GM12878 (cell line): ENCODE results near the gene ARL4C.

Experiments
- HCFC1 ChIP-seq: fragments of 150-350 bp; IDR thresholded peaks from 2 replicates; pipeline ENCODE4 v1.6.1; 2014; ENCODE audit warnings: low read length
- HDAC2 ChIP-seq: fragments of 200-600 bp; sonication (generic); IDR thresholded peaks from 2 replicates; pipeline ENCODE4 v1.6.1; 2017
- POLR2A ChIP-seq: IDR thresholded peaks from 2 replicates; pipeline ENCODE4 v1.6.1; 2011; ENCODE audit warnings: low read depth, mild to moderate bottlenecking, low read length
- TF ChIP-seq, protein P1 (sequence below), 3 experiments: IDR thresholded peaks in 2 of 3; conservative IDR thresholded peaks in 1 of 3; 2 replicates each; pipeline ENCODE4 v1.5.1; 2011; ENCODE audit warnings: low read depth in 3 of 3, low read length in 3 of 3, mild to moderate bottlenecking in 3 of 3, control low read depth in 2 of 3, moderate library complexity in 2 of 3, inconsistent platforms in 1 of 3, mixed read lengths in 1 of 3; ENCODE audit not compliant: control insufficient read depth in 2 of 3, insufficient read depth in 1 of 3; ENCODE audit errors: extremely low read depth in 1 of 3
- TF ChIP-seq, protein P2 (sequence below): IDR thresholded peaks from 2 replicates; pipeline ENCODE4 v1.6.1; 2012; ENCODE audit warnings: low read length, inconsistent platforms

- TF ChIP-seq HDAC2 (no peak), POLR2A (no peak), HCFC1 (no peak)
- TF ChIP-seq, protein P1, sequence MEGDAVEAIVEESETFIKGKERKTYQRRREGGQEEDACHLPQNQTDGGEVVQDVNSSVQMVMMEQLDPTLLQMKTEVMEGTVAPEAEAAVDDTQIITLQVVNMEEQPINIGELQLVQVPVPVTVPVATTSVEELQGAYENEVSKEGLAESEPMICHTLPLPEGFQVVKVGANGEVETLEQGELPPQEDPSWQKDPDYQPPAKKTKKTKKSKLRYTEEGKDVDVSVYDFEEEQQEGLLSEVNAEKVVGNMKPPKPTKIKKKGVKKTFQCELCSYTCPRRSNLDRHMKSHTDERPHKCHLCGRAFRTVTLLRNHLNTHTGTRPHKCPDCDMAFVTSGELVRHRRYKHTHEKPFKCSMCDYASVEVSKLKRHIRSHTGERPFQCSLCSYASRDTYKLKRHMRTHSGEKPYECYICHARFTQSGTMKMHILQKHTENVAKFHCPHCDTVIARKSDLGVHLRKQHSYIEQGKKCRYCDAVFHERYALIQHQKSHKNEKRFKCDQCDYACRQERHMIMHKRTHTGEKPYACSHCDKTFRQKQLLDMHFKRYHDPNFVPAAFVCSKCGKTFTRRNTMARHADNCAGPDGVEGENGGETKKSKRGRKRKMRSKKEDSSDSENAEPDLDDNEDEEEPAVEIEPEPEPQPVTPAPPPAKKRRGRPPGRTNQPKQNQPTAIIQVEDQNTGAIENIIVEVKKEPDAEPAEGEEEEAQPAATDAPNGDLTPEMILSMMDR (IDR thresholded peaks at IDR 0.05 in 2 of 3, conservative IDR thresholded peaks at IDR 0.05 in 1 of 3; ENCODE audit: control insufficient read depth in 2 of 3, extremely low read depth in 1 of 3, insufficient read depth in 1 of 3, low read depth in 3 of 3, low read length in 3 of 3) = no peak
- TF ChIP-seq, protein P2, sequence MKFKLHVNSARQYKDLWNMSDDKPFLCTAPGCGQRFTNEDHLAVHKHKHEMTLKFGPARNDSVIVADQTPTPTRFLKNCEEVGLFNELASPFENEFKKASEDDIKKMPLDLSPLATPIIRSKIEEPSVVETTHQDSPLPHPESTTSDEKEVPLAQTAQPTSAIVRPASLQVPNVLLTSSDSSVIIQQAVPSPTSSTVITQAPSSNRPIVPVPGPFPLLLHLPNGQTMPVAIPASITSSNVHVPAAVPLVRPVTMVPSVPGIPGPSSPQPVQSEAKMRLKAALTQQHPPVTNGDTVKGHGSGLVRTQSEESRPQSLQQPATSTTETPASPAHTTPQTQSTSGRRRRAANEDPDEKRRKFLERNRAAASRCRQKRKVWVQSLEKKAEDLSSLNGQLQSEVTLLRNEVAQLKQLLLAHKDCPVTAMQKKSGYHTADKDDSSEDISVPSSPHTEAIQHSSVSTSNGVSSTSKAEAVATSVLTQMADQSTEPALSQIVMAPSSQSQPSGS = no peak
Measured at GRCh38 chr2:234451242-234451641, 45.6 kb downstream of the ARL4C start.
